Karpas-422 (cell line): ENCODE measurements around the gene FAM72D. TPM values are rescaled to one million over a fixed set of nuclear protein-coding genes. Genes with fewer than 3 reads are reported as not detected.
"Not testable (repeated sequence)": the region's sequence is repeated elsewhere in the genome, so short reads cannot be mapped to it uniquely, and the experiment has no call there.

ENCODE experiments used
- DNase-seq: peaks from one replicate; pipeline ENCODE4 v3.0.0-alpha.2; 2015
- H2AFZ ChIP-seq: fragments of 200-600 bp; sonication (generic); 2 replicates; pipeline ENCODE4 v1.6.1; 2014; ENCODE audit warnings: antibody characterized with exemption, low read length, mixed read lengths
- H3K27ac ChIP-seq: fragments of 200-600 bp; sonication (generic); 2 replicates; pipeline ENCODE4 v1.5.1; 2014; ENCODE audit warnings: mild to moderate bottlenecking, low read length, moderate library complexity
- H3K27me3 ChIP-seq: fragments of 200-600 bp; sonication (generic); 2 replicates; pipeline ENCODE4 v1.6.1; 2014; ENCODE audit warnings: low read length, mixed read lengths
- H3K36me3 ChIP-seq: fragments of 200-600 bp; sonication (generic); 2 replicates; pipeline ENCODE4 v1.6.1; 2014; ENCODE audit warnings: low read length, mixed read lengths; ENCODE audit not compliant: insufficient read depth
- H3K4me1 ChIP-seq: fragments of 200-600 bp; sonication (generic); 2 replicates; pipeline ENCODE4 v1.6.1; 2014; ENCODE audit warnings: mild to moderate bottlenecking, low read length, mixed read lengths
- H3K4me2 ChIP-seq: fragments of 200-600 bp; sonication (generic); 2 replicates; pipeline ENCODE4 v1.6.1; 2014; ENCODE audit warnings: low read length, low read depth, mild to moderate bottlenecking; ENCODE audit not compliant: poor library complexity, severe bottlenecking
- H3K4me3 ChIP-seq: fragments of 200-600 bp; sonication (generic); 2 replicates; pipeline ENCODE4 v1.5.1; 2014; ENCODE audit warnings: mild to moderate bottlenecking, antibody characterized with exemption, low read length, mixed read lengths
- H3K79me2 ChIP-seq: fragments of 200-600 bp; sonication (generic); 2 replicates; pipeline ENCODE4 v1.6.1; 2014; ENCODE audit warnings: mild to moderate bottlenecking, low read length, mixed read lengths
- H3K9ac ChIP-seq: fragments of 200-600 bp; sonication (generic); 2 replicates; pipeline ENCODE4 v1.6.0; 2014; ENCODE audit warnings: low read length
- H3K9me2 ChIP-seq: fragments of 200-600 bp; sonication (generic), shearing (Covaris generic); replicated peaks from 2 replicates; pipeline ENCODE4 v1.6.0; 2014; ENCODE audit warnings: mild to moderate bottlenecking, low read length, moderate library complexity; ENCODE audit not compliant: insufficient read depth
- H3K9me3 ChIP-seq: fragments of 300-700, 200-600 bp; sonication (generic); 2 replicates; pipeline ENCODE4 v1.6.1; 2014; ENCODE audit warnings: low read length, mixed read lengths
- H4K20me1 ChIP-seq: fragments of 200-600 bp; sonication (generic); 2 replicates; pipeline ENCODE4 v1.6.1; 2014; ENCODE audit warnings: mild to moderate bottlenecking, antibody characterized with exemption, low read length, low read depth; ENCODE audit not compliant: insufficient read depth
- total RNA-seq: library from RNA; depleted of rRNA; stranded (reverse); fragments of >200 nt; shearing (Covaris generic); gene quantifications from 2 replicates; pipeline ENCODE4 v1.2.3, GENCODE V29; 2014; ENCODE audit warnings: low replicate concordance; rRNA removed

The FAM72D gene
- total RNA-seq, result 9.5 and 18.6 TPM in 2 replicates

DNA sequence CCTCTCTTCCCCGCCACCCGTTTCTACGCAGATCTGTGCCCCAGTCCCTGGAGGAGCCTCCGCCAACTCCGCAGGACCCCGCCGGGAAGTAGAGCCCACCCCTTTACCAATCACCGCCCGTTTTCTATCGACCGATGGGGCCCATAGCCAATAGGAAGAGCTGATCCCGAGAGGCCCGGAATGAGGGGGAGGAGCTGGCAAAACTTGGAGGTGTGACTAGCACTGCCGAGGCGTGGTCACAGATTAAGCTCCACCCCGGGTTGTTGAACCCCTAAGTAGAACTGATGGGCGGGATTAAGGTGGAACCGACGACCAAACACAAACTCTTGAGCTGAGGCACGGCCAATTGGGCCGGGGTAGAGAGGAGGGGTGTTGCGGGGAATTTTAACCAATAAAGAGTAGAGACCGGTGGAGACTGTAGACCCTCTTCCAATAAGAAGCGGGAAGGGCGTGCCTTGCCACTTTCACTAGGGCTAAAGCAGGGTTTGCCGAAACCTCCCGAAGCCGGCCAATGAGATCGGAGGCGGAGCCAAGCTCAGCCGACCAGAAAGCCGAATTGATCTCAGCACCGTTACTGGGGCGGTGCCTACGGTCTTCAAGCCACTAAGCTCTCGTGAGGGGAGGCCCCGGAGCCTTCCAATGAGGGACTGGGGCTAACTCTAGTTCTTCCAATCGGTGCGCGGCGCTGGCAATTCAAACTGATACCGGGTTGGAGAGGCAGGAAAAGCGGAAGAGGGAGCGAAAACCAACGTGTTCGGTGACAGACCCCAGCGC lies at the start of gene FAM72D, which contains the start of gene SRGAP2B:
TSS of gene FAM72D (plus strand) at position 691 of the 774 bp plus-strand sequence. CDS start 874 bp downstream, outside the sequence.
TSS of gene SRGAP2B (minus strand) at position 45 of the 774 bp plus-strand sequence. CDS start 2,427 bp downstream, outside the sequence.
- H3K27ac ChIP-seq, H3K4me1 ChIP-seq, H3K27me3 ChIP-seq, H3K9me2 ChIP-seq, H3K4me2 ChIP-seq, H3K79me2 ChIP-seq, H3K9ac ChIP-seq, H3K36me3 ChIP-seq, DNase-seq, H3K9me3 ChIP-seq, H2AFZ ChIP-seq, H4K20me1 ChIP-seq: not testable (repeated sequence)
- peak within 1 kb of the TSS; percentile 52; the same call in 1 of the 2 replicates for H3K4me3 ChIP-seq

DNA sequence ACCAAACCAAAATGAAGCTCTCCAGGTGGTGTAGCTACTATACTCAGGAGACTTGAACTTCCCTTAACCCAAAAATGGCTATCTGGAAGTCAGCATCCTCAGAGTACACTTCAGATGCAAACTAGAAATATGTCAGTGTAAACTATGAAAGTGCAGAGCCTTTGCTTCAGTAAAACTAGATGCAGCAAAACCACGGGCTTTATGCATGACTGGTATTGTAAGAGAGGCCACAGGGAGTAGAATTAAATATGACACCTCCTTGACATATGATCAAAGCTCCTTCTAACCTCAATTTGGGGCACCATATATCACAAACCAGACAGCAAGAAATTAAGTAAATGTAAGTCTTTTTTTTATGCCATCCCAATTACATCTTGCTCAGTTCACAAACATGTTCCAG lies 48.2 kb upstream of the FAM72D start:
- H3K9ac ChIP-seq, H3K9me3 ChIP-seq, H4K20me1 ChIP-seq, H3K27ac ChIP-seq, H3K4me1 ChIP-seq, H3K4me2 ChIP-seq, H3K27me3 ChIP-seq, DNase-seq, H3K36me3 ChIP-seq, H3K4me3 ChIP-seq, H2AFZ ChIP-seq, H3K79me2 ChIP-seq, H3K9me2 ChIP-seq: not testable (repeated sequence)

DNA sequence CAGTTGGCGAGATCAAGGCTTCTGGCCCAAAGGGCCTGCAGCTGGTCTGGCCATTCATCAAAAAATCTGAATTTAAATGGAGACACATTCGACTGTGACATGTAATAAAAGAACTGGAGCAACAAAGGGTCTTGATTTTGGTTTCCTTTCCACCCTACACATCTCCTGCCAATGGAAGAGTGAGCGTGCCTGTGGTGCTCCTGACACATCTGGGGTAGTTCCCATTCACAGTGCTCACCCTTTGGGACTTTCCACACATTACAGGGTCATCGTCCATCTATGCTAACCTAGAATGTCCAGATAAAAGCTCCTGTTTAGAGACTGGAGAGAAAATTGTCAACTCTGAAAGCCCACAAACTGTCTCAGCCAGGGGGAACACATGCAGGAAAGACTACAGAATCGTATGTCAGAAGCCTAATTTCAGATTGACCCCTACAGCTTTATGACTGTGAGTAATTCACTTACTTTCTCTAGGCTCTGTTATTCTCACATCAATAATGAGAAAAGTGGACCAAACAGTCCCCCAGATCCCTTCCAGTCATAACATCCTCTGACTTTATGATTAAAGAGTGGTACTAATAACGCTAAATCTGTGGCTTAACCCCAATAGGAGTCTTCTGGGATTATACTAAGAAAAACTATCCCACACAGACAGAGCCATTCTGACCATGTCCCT lies 47.5 kb upstream of the FAM72D start:
- not testable (repeated sequence) for DNase-seq, H2AFZ ChIP-seq, H3K9ac ChIP-seq, H3K4me3 ChIP-seq, H3K9me2 ChIP-seq, H4K20me1 ChIP-seq, H3K4me2 ChIP-seq, H3K4me1 ChIP-seq, H3K36me3 ChIP-seq, H3K27me3 ChIP-seq, H3K79me2 ChIP-seq, H3K9me3 ChIP-seq, H3K27ac ChIP-seq

DNA sequence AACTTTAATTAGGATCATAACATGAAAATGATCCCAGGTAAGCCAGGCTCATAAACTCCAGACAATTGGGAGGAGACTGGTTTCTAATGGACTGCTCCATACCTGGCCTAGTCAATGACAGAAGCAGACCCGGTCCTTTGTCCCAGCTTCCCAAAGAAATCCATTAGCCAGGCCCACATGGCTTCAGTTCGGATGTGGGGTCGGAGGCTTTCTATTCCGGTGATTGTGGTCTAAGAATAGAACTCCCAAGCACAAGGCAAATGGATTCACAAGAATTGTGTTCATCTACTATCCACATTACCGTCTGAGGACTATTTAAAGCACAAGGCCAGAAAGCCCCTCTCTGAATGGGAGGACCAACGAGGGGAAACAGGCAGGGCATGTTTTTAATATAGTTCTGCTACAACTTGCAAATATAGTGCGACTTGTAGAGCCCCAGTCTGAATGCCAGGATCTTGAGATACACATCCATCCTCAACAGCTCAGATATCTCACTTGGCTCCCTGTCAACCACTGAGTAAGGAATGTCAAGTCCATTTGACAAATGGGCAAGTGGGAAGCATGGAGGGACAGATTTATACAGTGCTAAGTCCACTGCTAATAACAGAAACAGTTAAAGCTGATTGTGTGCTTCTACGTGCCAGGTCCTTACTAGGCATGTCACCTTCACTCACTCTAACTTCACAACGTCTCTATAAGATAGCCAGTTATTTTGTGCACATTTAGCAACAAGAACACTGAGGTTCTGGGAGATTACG lies 43.6 kb upstream of the FAM72D start:
- H3K4me2 ChIP-seq, H3K9ac ChIP-seq, H3K9me3 ChIP-seq, H3K27ac ChIP-seq, DNase-seq, H4K20me1 ChIP-seq, H3K4me3 ChIP-seq, H3K79me2 ChIP-seq, H2AFZ ChIP-seq, H3K36me3 ChIP-seq, H3K27me3 ChIP-seq, H3K4me1 ChIP-seq, H3K9me2 ChIP-seq: not testable (repeated sequence)

DNA sequence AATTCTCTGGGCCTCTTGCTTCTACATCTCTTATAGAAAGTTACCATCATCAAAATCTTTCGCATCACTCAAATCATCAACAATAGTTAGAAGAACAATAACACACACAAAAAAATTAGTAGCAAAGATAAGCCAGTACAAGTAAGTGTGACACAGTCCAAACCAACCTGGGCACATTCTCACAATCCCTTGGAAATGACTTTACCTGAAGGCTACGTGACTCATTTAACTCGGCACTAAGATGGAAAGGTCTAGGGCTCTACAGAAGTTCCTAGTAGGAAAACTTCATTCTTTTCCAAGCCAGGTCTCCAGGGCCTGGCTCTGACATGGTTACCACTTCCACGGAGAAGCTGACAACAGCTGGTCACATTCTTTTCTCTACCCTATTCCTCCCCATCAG lies 42.3 kb upstream of the FAM72D start:
- not testable (repeated sequence) for H3K79me2 ChIP-seq, DNase-seq, H3K4me2 ChIP-seq, H3K27ac ChIP-seq, H3K4me3 ChIP-seq, H3K9ac ChIP-seq, H2AFZ ChIP-seq, H3K9me3 ChIP-seq, H3K27me3 ChIP-seq, H3K36me3 ChIP-seq, H3K4me1 ChIP-seq, H4K20me1 ChIP-seq, H3K9me2 ChIP-seq

DNA sequence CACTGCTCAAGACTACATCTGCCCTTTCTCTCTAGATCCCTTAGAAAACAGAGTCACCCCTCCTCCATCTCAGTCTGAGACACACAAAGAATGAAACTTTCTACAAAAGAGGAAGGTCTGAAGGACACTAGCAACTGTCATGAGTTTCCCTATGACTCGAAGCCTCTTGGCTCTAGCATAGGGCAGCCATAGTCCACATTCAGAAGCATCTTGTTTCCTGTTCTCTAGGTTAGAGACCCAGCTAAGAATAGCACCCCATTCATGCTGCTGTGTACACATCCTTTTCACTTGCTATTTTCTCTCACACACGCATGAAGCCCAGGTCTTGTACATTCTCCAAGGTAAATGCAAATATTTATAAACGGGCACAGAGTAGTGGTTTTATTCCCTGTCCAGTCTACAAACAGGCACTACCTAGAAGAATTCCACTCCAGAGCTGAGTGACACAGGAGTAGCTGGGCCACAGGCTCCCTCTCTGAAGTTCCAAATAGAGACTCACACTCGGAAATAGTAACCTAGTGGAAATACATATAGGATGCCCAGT lies 40.5 kb upstream of the FAM72D start:
- H3K9me3 ChIP-seq, H3K27ac ChIP-seq, H3K9me2 ChIP-seq, H3K36me3 ChIP-seq, H3K4me1 ChIP-seq, H3K4me2 ChIP-seq, H3K9ac ChIP-seq, H3K79me2 ChIP-seq, DNase-seq, H4K20me1 ChIP-seq, H3K4me3 ChIP-seq, H2AFZ ChIP-seq, H3K27me3 ChIP-seq: not testable (repeated sequence)

DNA sequence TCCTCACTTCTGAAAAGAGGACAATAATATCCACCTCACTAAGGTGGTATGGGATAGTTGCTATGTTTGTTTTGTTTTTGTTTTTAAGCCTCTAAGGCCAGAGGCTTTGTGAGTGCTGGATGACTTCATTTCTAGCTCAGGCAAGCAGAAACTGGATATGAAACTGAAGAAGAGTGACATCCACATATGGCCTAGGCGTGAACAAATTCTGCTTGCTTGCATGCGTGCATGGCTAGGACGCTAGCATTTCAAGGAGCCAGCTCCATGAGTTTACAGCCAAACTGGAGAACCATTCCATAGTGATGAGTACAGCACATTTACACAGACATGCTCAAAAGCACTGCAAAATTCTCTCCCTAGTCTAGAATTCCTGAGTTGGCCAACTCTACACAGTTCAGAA lies 37.6 kb upstream of the FAM72D start:
- not testable (repeated sequence) for H3K4me1 ChIP-seq, H3K4me3 ChIP-seq, DNase-seq, H3K4me2 ChIP-seq, H3K9me3 ChIP-seq, H3K36me3 ChIP-seq, H3K9me2 ChIP-seq, H3K9ac ChIP-seq, H3K27me3 ChIP-seq, H2AFZ ChIP-seq, H3K79me2 ChIP-seq, H4K20me1 ChIP-seq, H3K27ac ChIP-seq

DNA sequence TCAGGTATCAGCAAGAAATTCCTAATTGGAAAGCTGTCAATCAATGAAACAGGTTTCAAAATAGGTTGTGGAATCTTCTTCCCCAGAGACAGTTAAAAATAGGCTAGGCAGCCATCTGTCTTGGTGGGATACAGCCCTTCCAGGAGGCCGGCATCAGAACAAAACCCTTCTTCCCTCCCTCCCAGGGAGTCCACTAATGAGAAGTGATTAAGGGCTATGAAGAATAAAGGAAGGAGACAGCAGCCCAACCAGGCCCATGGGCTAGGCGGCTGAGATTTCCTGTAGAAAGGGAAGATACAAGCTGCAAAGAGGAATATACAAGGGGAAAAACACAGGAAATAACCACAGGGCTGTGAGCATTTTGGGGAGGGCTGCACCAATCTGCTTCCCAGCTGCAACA lies 32.5 kb upstream of the FAM72D start:
- not testable (repeated sequence) for H3K27ac ChIP-seq, H3K36me3 ChIP-seq, DNase-seq, H3K9me3 ChIP-seq, H3K27me3 ChIP-seq, H4K20me1 ChIP-seq, H3K9ac ChIP-seq, H3K4me3 ChIP-seq, H2AFZ ChIP-seq, H3K4me1 ChIP-seq, H3K79me2 ChIP-seq, H3K4me2 ChIP-seq, H3K9me2 ChIP-seq
